K562 (cell line): ENCODE results near the gene BAMBI. TPM values are rescaled to one million over a fixed set of nuclear protein-coding genes. Genes with fewer than 3 reads are reported as not detected.

Experiments used
- BCL6 ChIP-seq: fragments of 250-450 bp; sonication (Bioruptor Pico); IDR thresholded peaks from 2 replicates; pipeline ENCODE4 v1.4.0; 2020
- CREM ChIP-seq: IDR thresholded peaks from 2 replicates; pipeline ENCODE4 v1.6.1; 2014; ENCODE audit warnings: antibody characterized with exemption, low read depth
- HDAC3 ChIP-seq: fragments of 450-650 bp; IDR thresholded peaks from 2 replicates; pipeline ENCODE4 v1.6.1; 2018; ENCODE audit warnings: borderline replicate concordance, mild to moderate bottlenecking, moderate library complexity; ENCODE audit not compliant: partially characterized antibody
- L3MBTL2 ChIP-seq: fragments of 450-650 bp; IDR thresholded peaks from 2 replicates; pipeline ENCODE4 v1.6.1; 2016; ENCODE audit warnings: mild to moderate bottlenecking, moderate library complexity
- MAFG ChIP-seq: fragments of 450-650 bp; conservative IDR thresholded peaks from 2 replicates; pipeline ENCODE4 v1.6.1; 2016; ENCODE audit warnings: missing genetic modification characterization, missing compliant biosample characterization
- NEUROD1 ChIP-seq: fragments of 150-350 bp; IDR thresholded peaks from 2 replicates; pipeline ENCODE4 v1.6.1; 2014; ENCODE audit warnings: borderline replicate concordance, low read length, low read depth; ENCODE audit not compliant: partially characterized antibody
- POLR2AphosphoS5 ChIP-seq: IDR thresholded peaks from 2 replicates; pipeline ENCODE4 v1.6.1; 2011; ENCODE audit warnings: mild to moderate bottlenecking, low read depth, low read length, moderate library complexity; ENCODE audit not compliant: control insufficient read depth, insufficient read depth
- POU5F1 ChIP-seq: fragments of 150-350 bp; IDR thresholded peaks from 2 replicates; pipeline ENCODE4 v1.6.1; 2014; ENCODE audit warnings: borderline replicate concordance, low read length, low read depth, mild to moderate bottlenecking; ENCODE audit not compliant: partially characterized antibody
- RUNX1 ChIP-seq: sonication (generic); IDR thresholded peaks from 2 replicates; pipeline ENCODE4 v1.6.1; 2016; ENCODE audit warnings: antibody characterized with exemption, low read depth
- SMARCB1 ChIP-seq: IDR thresholded peaks from 2 replicates; pipeline ENCODE4 v1.6.1; 2011; ENCODE audit warnings: improper control_type of control experiment, low read depth; ENCODE audit not compliant: insufficient read length
- SRSF7 ChIP-seq: fragments of 200-400 bp; formaldehyde crosslinking; optimal IDR thresholded peaks from 2 replicates; pipeline ENCODE3; 2017; ENCODE audit warnings: mild to moderate bottlenecking, low read depth, low read length
- TEAD1 ChIP-seq, 2 experiments: fragments of 450-650 bp in 1 of 2; sonication (generic) in 1 of 2; formaldehyde crosslinking; IDR thresholded peaks; 2 replicates each; pipeline versions ENCODE4 v1.4.0 to v1.8.0; 2020 to 2022; ENCODE audit warnings: mild to moderate bottlenecking in 2 of 2, missing genetic modification reagents in 1 of 2
- TSC22D4 ChIP-seq: fragments of 450-650 bp; IDR thresholded peaks from 2 replicates; pipeline ENCODE4 v1.6.1; 2016; ENCODE audit warnings: missing genetic modification characterization, missing biosample characterization, control low read depth
- XRCC4 ChIP-seq: IDR thresholded peaks from one replicate; pipeline ENCODE4 v1.6.1; 2011; ENCODE audit not compliant: insufficient read depth, insufficient read length; ENCODE audit errors: extremely low read depth
- ZC3H4 ChIP-seq: sonication (generic); formaldehyde crosslinking; IDR thresholded peaks from 2 replicates; pipeline ENCODE4 v1.9.0; 2021; ENCODE audit warnings: missing genetic modification reagents, borderline replicate concordance
- ZEB2 ChIP-seq: fragments of 450-650 bp; IDR thresholded peaks from 2 replicates; pipeline ENCODE4 v1.6.1; 2016
- ZNF23 ChIP-seq: fragments of 250-450 bp; sonication (Bioruptor Pico); IDR thresholded peaks from 2 replicates; pipeline ENCODE4 v1.4.0; 2020; ENCODE audit warnings: mild to moderate bottlenecking
- polyA plus RNA-seq, 8 experiments: library from polyadenylated mRNA; depleted of rRNA in 4 of 8; stranded (reverse) in 5 of 8; unstranded in 3 of 8; fragments of >200 nt; fragmentation: Nextera tagmentation in 2 of 8; fragmentation: Illumina TruSeq in 1 of 8; extraction: Ambion mirVana in 2 of 8; extraction: Trizol in 1 of 8; gene quantifications; 2 replicates each; pipeline versions ENCODE4 v1.2.1 to v1.2.3, GENCODE V29; 2011 to 2014; ENCODE audit warnings: inconsistent platforms in 1 of 8, missing spikeins in 1 of 8
- total RNA-seq, 7 experiments: library from RNA; depleted of rRNA in 6 of 7; stranded (reverse); fragments of >200 nt in 6 of 7; fragmentation: Illumina TruSeq in 2 of 7; extraction: Trizol in 2 of 7; gene quantifications; 2 replicates each; pipeline versions ENCODE4 v1.2.1 to v1.2.3, GENCODE V29; 2011 to 2021; ENCODE audit warnings: low replicate concordance in 1 of 7
- TF ChIP-seq, protein P1 (sequence below): fragments of 250-450 bp; sonication (Bioruptor Pico); IDR thresholded peaks from 2 replicates; pipeline ENCODE4 v1.8.0; 2021; ENCODE audit warnings: moderate library complexity, mild to moderate bottlenecking, inconsistent platforms
- TF ChIP-seq, protein P2 (sequence below): fragments of 450-650 bp; IDR thresholded peaks from 2 replicates; pipeline ENCODE4 v1.6.1; 2016; ENCODE audit warnings: low read depth

The BAMBI gene
- total and polyA plus RNA-seq, 9 of the 15 experiments (the other 6 are each of a cell fraction or from before 2014, with no cell fraction given) = 2.0 to 21.8 (median 13.5) TPM

DNA sequence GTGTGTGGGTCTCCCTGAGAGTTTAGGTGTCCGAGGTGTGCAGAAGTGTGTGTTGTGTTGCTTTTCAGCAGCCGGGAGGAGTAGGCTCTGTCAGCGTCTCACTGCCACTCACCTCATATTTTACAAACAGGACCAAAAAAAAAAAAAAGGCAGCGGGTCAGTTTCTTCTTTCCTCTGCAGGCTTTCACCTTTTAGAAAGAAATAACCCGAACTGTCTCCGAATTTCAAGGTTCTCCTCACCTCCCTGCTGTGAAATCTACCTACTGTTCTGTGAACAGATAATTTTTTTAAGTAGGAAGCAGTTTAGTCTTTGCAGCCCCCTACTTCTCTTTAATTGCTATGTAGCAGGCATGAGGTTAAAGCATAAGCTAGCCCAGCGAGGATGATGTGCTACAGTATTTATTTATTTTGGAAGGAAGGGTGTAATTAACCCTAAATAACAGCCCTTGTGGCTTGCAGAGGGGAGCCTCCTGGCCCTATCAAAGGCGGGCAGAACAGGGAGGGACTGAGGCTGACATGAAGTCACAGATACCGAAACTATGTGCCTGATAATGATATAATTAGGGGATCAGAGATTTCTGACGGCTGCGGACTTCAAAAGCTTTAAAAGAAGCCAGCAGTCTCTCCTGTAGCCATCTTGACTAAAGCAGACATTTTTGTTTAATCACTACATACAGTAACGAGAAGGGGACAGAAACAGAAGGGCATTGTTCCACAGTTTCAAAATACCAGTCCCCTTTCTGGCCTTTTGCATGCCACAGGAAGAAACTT, 1.6 kb downstream of the BAMBI start (continued):
- TF ChIP-seq, protein P1, sequence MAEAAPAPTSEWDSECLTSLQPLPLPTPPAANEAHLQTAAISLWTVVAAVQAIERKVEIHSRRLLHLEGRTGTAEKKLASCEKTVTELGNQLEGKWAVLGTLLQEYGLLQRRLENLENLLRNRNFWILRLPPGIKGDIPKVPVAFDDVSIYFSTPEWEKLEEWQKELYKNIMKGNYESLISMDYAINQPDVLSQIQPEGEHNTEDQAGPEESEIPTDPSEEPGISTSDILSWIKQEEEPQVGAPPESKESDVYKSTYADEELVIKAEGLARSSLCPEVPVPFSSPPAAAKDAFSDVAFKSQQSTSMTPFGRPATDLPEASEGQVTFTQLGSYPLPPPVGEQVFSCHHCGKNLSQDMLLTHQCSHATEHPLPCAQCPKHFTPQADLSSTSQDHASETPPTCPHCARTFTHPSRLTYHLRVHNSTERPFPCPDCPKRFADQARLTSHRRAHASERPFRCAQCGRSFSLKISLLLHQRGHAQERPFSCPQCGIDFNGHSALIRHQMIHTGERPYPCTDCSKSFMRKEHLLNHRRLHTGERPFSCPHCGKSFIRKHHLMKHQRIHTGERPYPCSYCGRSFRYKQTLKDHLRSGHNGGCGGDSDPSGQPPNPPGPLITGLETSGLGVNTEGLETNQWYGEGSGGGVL (CRISPR knock-in tag) = no peak
- TF ChIP-seq BCL6 (no peak), POLR2AphosphoS5 (peak; percentile 74), CREM (0 out of 2 replicates have a peak, but pooled peaks have one; percentile 36), SRSF7 (no peak), ZEB2 (no peak), ZC3H4 (CRISPR knock-in tag) (no peak), SMARCB1 (no peak), POU5F1 (no peak), TSC22D4 (tag) (no peak), L3MBTL2 (no peak), NEUROD1 (no peak), XRCC4 (no peak), ZNF23 (CRISPR knock-in tag) (no peak), HDAC3 (no peak), MAFG (tag) (no peak), RUNX1 (no peak), TEAD1 (CRISPR knock-in tag; IDR thresholded peaks at IDR 0.05) (no peak)
- TF ChIP-seq, protein P2, sequence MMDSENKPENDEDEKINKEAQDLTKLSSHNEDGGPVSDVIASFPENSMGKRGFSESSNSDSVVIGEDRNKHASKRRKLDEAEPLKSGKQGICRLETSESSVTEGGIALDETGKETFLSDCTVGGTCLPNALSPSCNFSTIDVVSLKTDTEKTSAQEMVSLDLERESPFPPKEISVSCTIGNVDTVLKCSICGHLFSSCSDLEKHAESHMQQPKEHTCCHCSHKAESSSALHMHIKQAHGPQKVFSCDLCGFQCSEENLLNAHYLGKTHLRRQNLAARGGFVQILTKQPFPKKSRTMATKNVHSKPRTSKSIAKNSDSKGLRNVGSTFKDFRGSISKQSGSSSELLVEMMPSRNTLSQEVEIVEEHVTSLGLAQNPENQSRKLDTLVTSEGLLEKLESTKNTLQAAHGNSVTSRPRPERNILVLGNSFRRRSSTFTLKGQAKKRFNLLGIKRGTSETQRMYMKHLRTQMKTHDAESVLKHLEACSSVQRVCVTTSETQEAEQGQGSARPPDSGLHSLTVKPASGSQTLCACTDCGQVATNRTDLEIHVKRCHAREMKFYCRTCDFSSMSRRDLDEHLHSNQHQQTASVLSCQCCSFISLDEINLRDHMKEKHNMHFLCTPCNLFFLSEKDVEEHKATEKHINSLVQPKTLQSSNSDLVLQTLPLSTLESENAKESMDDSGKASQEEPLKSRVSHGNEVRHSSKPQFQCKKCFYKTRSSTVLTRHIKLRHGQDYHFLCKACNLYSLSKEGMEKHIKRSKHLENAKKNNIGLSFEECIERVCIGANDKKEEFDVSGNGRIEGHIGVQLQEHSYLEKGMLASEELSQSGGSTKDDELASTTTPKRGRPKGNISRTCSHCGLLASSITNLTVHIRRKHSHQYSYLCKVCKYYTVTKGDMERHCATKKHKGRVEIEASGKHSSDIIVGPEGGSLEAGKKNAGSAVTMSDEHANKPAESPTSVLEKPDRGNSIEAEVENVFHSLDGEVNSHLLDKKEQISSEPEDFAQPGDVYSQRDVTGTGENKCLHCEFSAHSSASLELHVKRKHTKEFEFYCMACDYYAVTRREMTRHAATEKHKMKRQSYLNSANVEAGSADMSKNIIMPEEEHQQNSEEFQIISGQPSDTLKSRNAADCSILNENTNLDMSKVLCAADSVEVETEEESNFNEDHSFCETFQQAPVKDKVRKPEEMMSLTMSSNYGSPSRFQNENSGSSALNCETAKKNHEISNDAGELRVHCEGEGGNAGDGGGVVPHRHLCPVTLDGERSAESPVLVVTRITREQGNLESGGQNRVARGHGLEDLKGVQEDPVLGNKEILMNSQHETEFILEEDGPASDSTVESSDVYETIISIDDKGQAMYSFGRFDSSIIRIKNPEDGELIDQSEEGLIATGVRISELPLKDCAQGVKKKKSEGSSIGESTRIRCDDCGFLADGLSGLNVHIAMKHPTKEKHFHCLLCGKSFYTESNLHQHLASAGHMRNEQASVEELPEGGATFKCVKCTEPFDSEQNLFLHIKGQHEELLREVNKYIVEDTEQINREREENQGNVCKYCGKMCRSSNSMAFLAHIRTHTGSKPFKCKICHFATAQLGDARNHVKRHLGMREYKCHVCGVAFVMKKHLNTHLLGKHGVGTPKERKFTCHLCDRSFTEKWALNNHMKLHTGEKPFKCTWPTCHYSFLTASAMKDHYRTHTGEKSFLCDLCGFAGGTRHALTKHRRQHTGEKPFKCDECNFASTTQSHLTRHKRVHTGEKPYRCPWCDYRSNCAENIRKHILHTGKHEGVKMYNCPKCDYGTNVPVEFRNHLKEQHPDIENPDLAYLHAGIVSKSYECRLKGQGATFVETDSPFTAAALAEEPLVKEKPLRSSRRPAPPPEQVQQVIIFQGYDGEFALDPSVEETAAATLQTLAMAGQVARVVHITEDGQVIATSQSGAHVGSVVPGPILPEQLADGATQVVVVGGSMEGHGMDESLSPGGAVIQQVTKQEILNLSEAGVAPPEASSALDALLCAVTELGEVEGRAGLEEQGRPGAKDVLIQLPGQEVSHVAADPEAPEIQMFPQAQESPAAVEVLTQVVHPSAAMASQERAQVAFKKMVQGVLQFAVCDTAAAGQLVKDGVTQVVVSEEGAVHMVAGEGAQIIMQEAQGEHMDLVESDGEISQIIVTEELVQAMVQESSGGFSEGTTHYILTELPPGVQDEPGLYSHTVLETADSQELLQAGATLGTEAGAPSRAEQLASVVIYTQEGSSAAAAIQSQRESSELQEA = no peak
